ENCODE measurements around the gene ZSWIM8.
"Not testable (repeated sequence)": the region's sequence is repeated elsewhere in the genome, so short reads cannot be mapped to it uniquely, and the experiment has no call there.

GRCh38 chr10:73787031-73787800 is 1.8 kb downstream of the ZSWIM8 start:
- TF ChIP-seq POLR2A, CTCF (IDR thresholded peaks at IDR 0.05): not testable (repeated sequence)
